Measurements from ENCODE around the gene GRIN3B. TPM values are rescaled to one million over a fixed set of nuclear protein-coding genes. Genes with fewer than 3 reads are reported as not detected.

Gene GRIN3B
- total and polyA plus RNA-seq, 9 of the 15 experiments (the other 6 are each of a cell fraction or from before 2014, with no cell fraction given): 0.06 to 0.95 (median 0.19) TPM; not detected in 6

DNA sequence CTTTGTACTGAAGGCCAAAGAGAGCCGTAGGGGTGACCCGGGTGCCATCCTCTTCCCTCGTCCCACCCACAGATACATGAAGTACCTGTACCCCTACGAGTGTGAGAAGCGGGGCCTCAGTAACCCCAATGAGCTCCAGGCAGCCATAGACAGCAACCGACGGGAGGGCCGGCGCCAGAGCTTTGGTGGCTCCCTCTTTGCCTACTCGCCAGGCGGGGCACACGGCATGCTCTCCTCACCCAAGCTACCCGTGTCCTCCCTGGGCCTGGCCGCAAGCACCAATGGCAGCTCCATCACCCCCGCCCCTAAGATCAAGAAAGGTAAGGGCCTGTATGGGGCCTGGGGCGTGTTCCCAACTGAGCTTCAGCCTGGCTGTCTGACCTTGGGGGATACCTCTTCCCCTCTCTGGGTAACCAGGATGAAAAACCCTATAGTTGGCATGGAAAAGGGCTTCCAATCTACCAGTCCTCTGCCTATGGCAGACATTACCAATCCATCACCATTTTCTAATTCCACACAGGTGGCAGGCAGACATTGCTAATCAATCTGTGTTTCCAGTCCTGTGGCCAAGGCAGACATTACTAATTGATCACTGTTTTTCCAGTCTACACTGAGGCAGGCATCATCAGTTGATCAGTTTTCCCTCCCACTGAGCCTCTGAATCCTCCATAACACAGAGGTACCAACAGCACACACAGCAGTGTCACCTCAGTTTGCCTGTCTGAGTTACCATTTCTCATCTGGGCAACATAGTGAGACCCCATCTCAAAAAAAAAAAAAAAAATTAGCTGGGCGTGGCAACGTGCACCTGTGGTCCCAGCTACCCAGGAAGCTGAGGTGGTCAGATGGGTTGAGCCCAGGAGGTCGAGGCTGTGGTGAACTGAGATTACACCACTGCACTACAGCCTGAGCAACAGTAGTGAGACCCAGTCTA lies 35.2 kb upstream of the GRIN3B start (continued):
- TF ChIP-seq, protein P1, sequence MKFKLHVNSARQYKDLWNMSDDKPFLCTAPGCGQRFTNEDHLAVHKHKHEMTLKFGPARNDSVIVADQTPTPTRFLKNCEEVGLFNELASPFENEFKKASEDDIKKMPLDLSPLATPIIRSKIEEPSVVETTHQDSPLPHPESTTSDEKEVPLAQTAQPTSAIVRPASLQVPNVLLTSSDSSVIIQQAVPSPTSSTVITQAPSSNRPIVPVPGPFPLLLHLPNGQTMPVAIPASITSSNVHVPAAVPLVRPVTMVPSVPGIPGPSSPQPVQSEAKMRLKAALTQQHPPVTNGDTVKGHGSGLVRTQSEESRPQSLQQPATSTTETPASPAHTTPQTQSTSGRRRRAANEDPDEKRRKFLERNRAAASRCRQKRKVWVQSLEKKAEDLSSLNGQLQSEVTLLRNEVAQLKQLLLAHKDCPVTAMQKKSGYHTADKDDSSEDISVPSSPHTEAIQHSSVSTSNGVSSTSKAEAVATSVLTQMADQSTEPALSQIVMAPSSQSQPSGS (CRISPR knock-in tag; IDR thresholded peaks at IDR 0.05): no peak
- TF ChIP-seq ZNF143 (CRISPR knock-in tag; IDR thresholded peaks at IDR 0.05) (no peak), RBM25 (IDR thresholded peaks at IDR 0.05; ENCODE audit: low read depth, low read length, severe bottlenecking) (peak; percentile 17)
- TF ChIP-seq, protein P2, sequence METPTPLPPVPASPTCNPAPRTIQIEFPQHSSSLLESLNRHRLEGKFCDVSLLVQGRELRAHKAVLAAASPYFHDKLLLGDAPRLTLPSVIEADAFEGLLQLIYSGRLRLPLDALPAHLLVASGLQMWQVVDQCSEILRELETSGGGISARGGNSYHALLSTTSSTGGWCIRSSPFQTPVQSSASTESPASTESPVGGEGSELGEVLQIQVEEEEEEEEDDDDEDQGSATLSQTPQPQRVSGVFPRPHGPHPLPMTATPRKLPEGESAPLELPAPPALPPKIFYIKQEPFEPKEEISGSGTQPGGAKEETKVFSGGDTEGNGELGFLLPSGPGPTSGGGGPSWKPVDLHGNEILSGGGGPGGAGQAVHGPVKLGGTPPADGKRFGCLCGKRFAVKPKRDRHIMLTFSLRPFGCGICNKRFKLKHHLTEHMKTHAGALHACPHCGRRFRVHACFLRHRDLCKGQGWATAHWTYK (CRISPR knock-in tag; IDR thresholded peaks at IDR 0.05): no peak
- TF ChIP-seq, protein P3, sequence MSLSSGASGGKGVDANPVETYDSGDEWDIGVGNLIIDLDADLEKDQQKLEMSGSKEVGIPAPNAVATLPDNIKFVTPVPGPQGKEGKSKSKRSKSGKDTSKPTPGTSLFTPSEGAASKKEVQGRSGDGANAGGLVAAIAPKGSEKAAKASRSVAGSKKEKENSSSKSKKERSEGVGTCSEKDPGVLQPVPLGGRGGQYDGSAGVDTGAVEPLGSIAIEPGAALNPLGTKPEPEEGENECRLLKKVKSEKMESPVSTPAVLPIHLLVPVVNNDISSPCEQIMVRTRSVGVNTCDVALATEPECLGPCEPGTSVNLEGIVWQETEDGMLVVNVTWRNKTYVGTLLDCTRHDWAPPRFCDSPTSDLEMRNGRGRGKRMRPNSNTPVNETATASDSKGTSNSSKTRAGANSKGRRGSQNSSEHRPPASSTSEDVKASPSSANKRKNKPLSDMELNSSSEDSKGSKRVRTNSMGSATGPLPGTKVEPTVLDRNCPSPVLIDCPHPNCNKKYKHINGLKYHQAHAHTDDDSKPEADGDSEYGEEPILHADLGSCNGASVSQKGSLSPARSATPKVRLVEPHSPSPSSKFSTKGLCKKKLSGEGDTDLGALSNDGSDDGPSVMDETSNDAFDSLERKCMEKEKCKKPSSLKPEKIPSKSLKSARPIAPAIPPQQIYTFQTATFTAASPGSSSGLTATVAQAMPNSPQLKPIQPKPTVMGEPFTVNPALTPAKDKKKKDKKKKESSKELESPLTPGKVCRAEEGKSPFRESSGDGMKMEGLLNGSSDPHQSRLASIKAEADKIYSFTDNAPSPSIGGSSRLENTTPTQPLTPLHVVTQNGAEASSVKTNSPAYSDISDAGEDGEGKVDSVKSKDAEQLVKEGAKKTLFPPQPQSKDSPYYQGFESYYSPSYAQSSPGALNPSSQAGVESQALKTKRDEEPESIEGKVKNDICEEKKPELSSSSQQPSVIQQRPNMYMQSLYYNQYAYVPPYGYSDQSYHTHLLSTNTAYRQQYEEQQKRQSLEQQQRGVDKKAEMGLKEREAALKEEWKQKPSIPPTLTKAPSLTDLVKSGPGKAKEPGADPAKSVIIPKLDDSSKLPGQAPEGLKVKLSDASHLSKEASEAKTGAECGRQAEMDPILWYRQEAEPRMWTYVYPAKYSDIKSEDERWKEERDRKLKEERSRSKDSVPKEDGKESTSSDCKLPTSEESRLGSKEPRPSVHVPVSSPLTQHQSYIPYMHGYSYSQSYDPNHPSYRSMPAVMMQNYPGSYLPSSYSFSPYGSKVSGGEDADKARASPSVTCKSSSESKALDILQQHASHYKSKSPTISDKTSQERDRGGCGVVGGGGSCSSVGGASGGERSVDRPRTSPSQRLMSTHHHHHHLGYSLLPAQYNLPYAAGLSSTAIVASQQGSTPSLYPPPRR (CRISPR knock-in tag; IDR thresholded peaks at IDR 0.05; ENCODE audit: borderline replicate concordance): no peak

All from K562 (cell line).